Osteoblast (primary cell): ENCODE data around the gene SNTN. TPM values are rescaled to one million over a fixed set of nuclear protein-coding genes. Genes with fewer than 3 reads are reported as not detected.

ENCODE experiments used
- DNase-seq: peaks from one replicate; pipeline ENCODE4 v3.0.0; 2011; ENCODE audit warnings: low spot score, mixed read lengths; ENCODE audit not compliant: insufficient read length; ENCODE audit errors: missing footprints
- H2AFZ ChIP-seq: 2 replicates; pipeline ENCODE4 v1.6.0; 2011; ENCODE audit warnings: mild to moderate bottlenecking, low read length
- H3K27ac ChIP-seq: 2 replicates; pipeline ENCODE4 v1.5.1; 2011; ENCODE audit warnings: mild to moderate bottlenecking, low read depth, low read length, moderate library complexity
- H3K27me3 ChIP-seq: 2 replicates; pipeline ENCODE4 v1.6.0; 2012; ENCODE audit warnings: mild to moderate bottlenecking, control low read depth, inconsistent platforms, low read length, moderate library complexity; ENCODE audit not compliant: insufficient read depth
- H3K36me3 ChIP-seq: 2 replicates; pipeline ENCODE4 v1.5.1; 2011; ENCODE audit warnings: mild to moderate bottlenecking, low read length, control low read depth, moderate library complexity; ENCODE audit not compliant: insufficient read depth
- H3K4me1 ChIP-seq: 2 replicates; pipeline ENCODE4 v1.5.1; 2011; ENCODE audit warnings: mild to moderate bottlenecking, low read length, control low read depth, moderate library complexity; ENCODE audit not compliant: insufficient read depth
- H3K4me2 ChIP-seq: 2 replicates; pipeline ENCODE4 v1.6.0; 2011; ENCODE audit warnings: mild to moderate bottlenecking, low read length; ENCODE audit not compliant: insufficient read depth
- H3K4me3 ChIP-seq: fragments of 200-600 bp; sonication (generic); 3 replicates; pipeline ENCODE4 v1.5.1; 2012; ENCODE audit warnings: mild to moderate bottlenecking, low read length, inconsistent platforms; ENCODE audit not compliant: insufficient read depth
- H3K79me2 ChIP-seq: 2 replicates; pipeline ENCODE4 v1.6.0; 2012; ENCODE audit warnings: mild to moderate bottlenecking, low read length, control low read depth, inconsistent platforms; ENCODE audit not compliant: insufficient read depth
- H3K9me3 ChIP-seq: 2 replicates; pipeline ENCODE4 v1.5.1; 2011; ENCODE audit warnings: low read depth, low read length, control low read depth
- H4K20me1 ChIP-seq: 2 replicates; pipeline ENCODE4 v1.6.0; 2012; ENCODE audit warnings: mild to moderate bottlenecking, low read length, control low read depth; ENCODE audit not compliant: insufficient read depth
- CTCF ChIP-seq: IDR thresholded peaks from 2 replicates; pipeline ENCODE4 v1.5.1; 2011; ENCODE audit warnings: mild to moderate bottlenecking, low read depth, low read length, moderate library complexity; ENCODE audit errors: extremely low read depth
- total RNA-seq: library from RNA; depleted of rRNA; stranded (reverse); fragments of >200 nt; gene quantifications from 2 replicates; pipeline ENCODE4 v1.2.3, GENCODE V29; 2012

The SNTN gene
- total RNA-seq, 1 donor = not detected

GRCh38 chr3:63707731-63708130 is 55.3 kb downstream of the SNTN start:
- Histone ChIP-seq H3K27me3 (no peaks in the 10 kb centered on the region), H4K20me1 (no peaks in the 10 kb centered on the region), H3K4me3 (no peak overlapping the region), H3K36me3 (no peaks in the 10 kb centered on the region), H3K4me2 (no peak overlapping the region), H3K27ac (no peak overlapping the region), H3K9me3 (no peaks in the 10 kb centered on the region), H2AFZ (peak overlapping the region; percentile 8), H3K4me1 (no peaks in the 10 kb centered on the region), H3K79me2 (no peaks in the 10 kb centered on the region)
- TF ChIP-seq CTCF = no peak
- DNase-seq = no peak

GRCh38 chr3:63709576-63709975 is 57.1 kb downstream of the SNTN start:
- Histone ChIP-seq H3K4me2 (no peak overlapping the region), H3K9me3 (no peaks in the 10 kb centered on the region), H3K4me3 (no peak overlapping the region), H3K27me3 (no peaks in the 10 kb centered on the region), H3K27ac (no peak overlapping the region), H2AFZ (no peak overlapping the region), H3K79me2 (no peaks in the 10 kb centered on the region), H4K20me1 (no peaks in the 10 kb centered on the region), H3K36me3 (no peaks in the 10 kb centered on the region), H3K4me1 (no peaks in the 10 kb centered on the region)
- DNase-seq = no peak
- TF ChIP-seq CTCF = no peak

Other genes starting within 250 kb of the SNTN start
- not detected in 2 replicates for gene C3orf49, start 166.6 kb downstream of the SNTN start, total RNA-seq
- gene THOC7, start 211.1 kb downstream of the SNTN start, total RNA-seq = 34.8 and 42.3 TPM in 2 replicates
- gene ATXN7, start 211.2 kb downstream of the SNTN start, total RNA-seq = 14.4 and 17.0 TPM in 2 replicates